Measurements from ENCODE around the gene MED12.
A peak's percentile ranks its signal among the peaks of the same experiment; 100 is the strongest.

Gene MED12

GRCh38 chrX:71118032-71118984 lies at the start of gene MED12:
Gene MED12, plus strand, starts transcription at chrX:71118596. Its CDS starts 159 bp downstream, at chrX:71118755.
- DNase-seq (ENCODE audit: low read depth in 3 of 3): peak; percentile 62 to 71 (median 69)

GRCh38 chrX:71070531-71070930 lies 47.9 kb upstream of the MED12 start:
- no peak for DNase-seq (ENCODE audit: low read depth in 3 of 3)

GRCh38 chrX:71081330-71082123 lies 36.9 kb upstream of the MED12 start:
- no peak for DNase-seq (ENCODE audit: low read depth in 3 of 3)

GRCh38 chrX:71082124-71082647 lies 36.2 kb upstream of the MED12 start:
- DNase-seq (ENCODE audit: low read depth in 3 of 3): no peak

GRCh38 chrX:71082822-71083221 lies 35.6 kb upstream of the MED12 start:
- DNase-seq (ENCODE audit: low read depth in 3 of 3): no peak

GRCh38 chrX:71085900-71086299 lies 32.5 kb upstream of the MED12 start:
- DNase-seq (ENCODE audit: low read depth in 3 of 3): no peak

GRCh38 chrX:71091263-71091662 lies 27.1 kb upstream of the MED12 start:
- no peak for DNase-seq (ENCODE audit: low read depth in 3 of 3)

- DNase-seq (ENCODE audit: low read depth in 3 of 3): no peak
These were observed 23.4 kb upstream of the MED12 start for GRCh38 chrX:71095033-71095432.

- peak; percentile 67 to 77 (median 76) for DNase-seq (ENCODE audit: low read depth in 3 of 3)
These were observed 22.8 kb upstream of the MED12 start, which contains the start of gene FOXO4 for GRCh38 chrX:71095555-71095980. Gene FOXO4, plus strand, starts transcription at chrX:71095851. Its CDS starts 678 bp downstream, at chrX:71096529.

GRCh38 chrX:71095981-71096759 lies 22.2 kb upstream of the MED12 start:
- no peak for DNase-seq (ENCODE audit: low read depth in 3 of 3)

GRCh38 chrX:71096760-71097032 lies 21.7 kb upstream of the MED12 start:
- DNase-seq (ENCODE audit: low read depth in 3 of 3): no peak

GRCh38 chrX:71098302-71098701 lies 20.1 kb upstream of the MED12 start:
- peak in 2 of 3 donors; percentile 39 to 74 for DNase-seq (ENCODE audit: low read depth in 3 of 3)

- DNase-seq (ENCODE audit: low read depth in 3 of 3): no peak
These were observed 19.4 kb upstream of the MED12 start for GRCh38 chrX:71098951-71099506.

- DNase-seq (ENCODE audit: low read depth in 3 of 3): no peak
These were observed 18.7 kb upstream of the MED12 start for GRCh38 chrX:71099736-71100135.

- no peak for DNase-seq (ENCODE audit: low read depth in 3 of 3)
These were observed 17.6 kb upstream of the MED12 start for GRCh38 chrX:71100581-71101505.

- no peak for DNase-seq (ENCODE audit: low read depth in 3 of 3)
These were observed 16.1 kb upstream of the MED12 start for GRCh38 chrX:71102292-71102691.

- DNase-seq (ENCODE audit: low read depth in 3 of 3): no peak
These were observed 15.0 kb upstream of the MED12 start for GRCh38 chrX:71103110-71103983.

- DNase-seq (ENCODE audit: low read depth in 3 of 3): no peak
These were observed 12.8 kb upstream of the MED12 start for GRCh38 chrX:71105628-71106027.

- no peak for DNase-seq (ENCODE audit: low read depth in 3 of 3)
These were observed 12.0 kb upstream of the MED12 start, which contains the start of gene CXorf65 for GRCh38 chrX:71106427-71106826. Gene CXorf65, minus strand, starts transcription at chrX:71106740. Its CDS starts 184 bp downstream, at chrX:71106556.

Measured in stimulated activated CD4-positive, alpha-beta T cell treated with anti-CD3 and anti-CD28 coated beads, TNF-alpha, amount 100 ng/mL, for 48 hours (primary cell).